Measurements from ENCODE around the gene SLC25A10. TPM values are rescaled to one million over a fixed set of nuclear protein-coding genes. Genes with fewer than 3 reads are reported as not detected.

Gene SLC25A10
- total and polyA plus RNA-seq, 2 of the 8 experiments (the other 6 are each of a cell fraction or from before 2014, with no cell fraction given), result 22.2 to 43.0 TPM

DNA sequence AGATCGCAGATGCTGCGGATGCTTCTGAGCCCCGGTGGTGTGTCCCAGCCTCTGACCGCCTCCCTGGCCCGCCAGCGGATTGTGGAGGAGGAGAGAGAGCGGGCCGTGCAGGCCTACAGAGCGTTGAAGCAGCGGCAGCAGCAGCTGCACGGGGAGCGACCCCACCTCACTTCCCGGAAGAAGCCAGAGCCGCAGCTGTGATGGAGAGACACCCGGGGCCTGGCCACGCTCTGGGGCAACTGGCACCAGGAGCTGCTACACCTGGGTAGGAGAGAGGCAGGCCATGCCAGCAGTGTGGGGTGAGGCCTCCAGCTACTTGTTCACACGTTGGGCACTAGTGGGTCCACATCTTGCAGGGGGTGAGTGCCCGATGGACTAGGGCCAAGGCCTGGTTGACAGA lies 39.6 kb upstream of the SLC25A10 start:
- Histone ChIP-seq H3K36me3 (ENCODE audit: control insufficient read depth in 2 of 4, insufficient read depth in 4 of 4, low read length in 3 of 4) (peaks cover 26 to 58% (median 51%) of the 10 kb centered on the region in 4 experiments), H2AFZ (ENCODE audit: low read length) (no peak overlapping the region), H2AK5ac (ENCODE audit: low read depth, low read length) (no peak overlapping the region), H3K4me1 (replicated peaks in 1 of 4; ENCODE audit: control insufficient read depth in 3 of 4, insufficient read depth in 4 of 4, low read length in 3 of 4) (peaks cover 0 to 2% (median 2%) of the 10 kb centered on the region in 4 experiments; a peak in 4 of 7 replicates), H3K79me1 (ENCODE audit: low read depth, low read length) (peaks cover 2% of the 10 kb centered on the region; the same call in 1 of the 2 replicates), H3K27me3 (replicated peaks in 1 of 4; ENCODE audit: control insufficient read depth in 3 of 4, extremely low read depth in 1 of 4, insufficient read depth in 3 of 4, low read length in 3 of 4) (no peaks in the 10 kb centered on the region), H3K23me2 (ENCODE audit: low read depth, low read length) (no peaks in the 10 kb centered on the region), H2BK20ac (ENCODE audit: low read length) (no peak overlapping the region), H2BK15ac (ENCODE audit: low read length) (no peak overlapping the region), H3K9me3 (ENCODE audit: insufficient read depth in 2 of 2, low read depth in 1 of 2, low read length in 1 of 2) (no peaks in the 10 kb centered on the region), H3K9ac (replicated peaks in 1 of 4; ENCODE audit: extremely low read depth in 1 of 4, low read depth in 3 of 4, low read length in 3 of 4) (no peak overlapping the region), H3K14ac (ENCODE audit: insufficient read length) (no peak overlapping the region), H3K56ac (replicated peaks; ENCODE audit: insufficient read length, low read depth, low read length) (no peak overlapping the region), H2BK120ac (replicated peaks; ENCODE audit: low read depth, low read length) (no peak overlapping the region), H3K18ac (ENCODE audit: extremely low read depth, low read length) (no peak overlapping the region), H2BK12ac (ENCODE audit: low read depth, low read length) (no peak overlapping the region), H3K4me3 (ENCODE audit: extremely low read depth in 1 of 4, insufficient read depth in 2 of 4, low read depth in 3 of 4, low read length in 4 of 4) (no peak overlapping the region), H2BK5ac (ENCODE audit: low read depth, low read length) (no peak overlapping the region), H4K8ac (ENCODE audit: extremely low read depth, insufficient read depth, low read length) (no peak overlapping the region), H4K20me1 (replicated peaks in 1 of 2; ENCODE audit: control insufficient read depth in 1 of 2, insufficient read depth in 2 of 2, low read length in 2 of 2) (peaks cover 13 to 24% of the 10 kb centered on the region in 2 experiments), H3K27ac (ENCODE audit: low read depth, low read length) (no peak overlapping the region), H4K5ac (ENCODE audit: insufficient read length, low read depth, low read length) (no peak overlapping the region), H3K23ac (ENCODE audit: insufficient read length) (no peak overlapping the region), H3K79me2 (ENCODE audit: control insufficient read depth in 1 of 2, insufficient read depth in 2 of 2, low read length in 2 of 2) (peaks cover 0 to 20% of the 10 kb centered on the region in 2 experiments; a peak in 2 of 4 replicates), H4K91ac (replicated peaks; ENCODE audit: insufficient read length, low read length) (no peak overlapping the region), H3K4ac (replicated peaks; ENCODE audit: insufficient read length, low read depth, low read length) (no peak overlapping the region), H3K4me2 (ENCODE audit: insufficient read depth in 1 of 2, low read depth in 2 of 2, low read length in 2 of 2) (no peak overlapping the region)
- no peak for FAIRE-seq
- ChIA-PET CTCF (ENCODE audit: partially characterized antibody) (interaction anchor here (1.1 to 1.6 kb wide), 2 partner anchors 23 to 34 kb away, joined by 3 to 6 read pairs; no protein-coding TSS in a partner anchor), POLR2A (ENCODE audit: partially characterized antibody) (interaction anchor here (0.8 to 28.4 kb wide), 9 partner anchors 12 to 220 kb away, joined by 3 to 436 read pairs (median 4); partner anchors contain the start of genes ARL16, HGS, MRPL12 and PDE6G)
- no peak for DNase-seq (ENCODE audit: low read depth in 1 of 2, low spot score in 2 of 2)
- TF ChIP-seq CTCF (IDR thresholded peaks at IDR 0.05; ENCODE audit: control extremely low read depth in 1 of 3, insufficient read depth in 1 of 3, low read depth in 1 of 3, low read length in 3 of 3) (no peak), KDM1A (IDR thresholded peaks at IDR 0.05; ENCODE audit: borderline replicate concordance, low read length) (no peak), BRCA1 (IDR thresholded peaks at IDR 0.05; ENCODE audit: low read depth, low read length) (no peak), NRF1 (IDR thresholded peaks at IDR 0.05; ENCODE audit: low read depth, low read length) (no peak), TAF1 (IDR thresholded peaks at IDR 0.05; ENCODE audit: low read depth, low read length) (no peak), RNF2 (IDR thresholded peaks at IDR 0.05; ENCODE audit: borderline replicate concordance, low read depth, low read length, missing control alignments, poor library complexity, severe bottlenecking) (no peak), SIN3A (conservative IDR thresholded peaks at IDR 0.05 in 1 of 2, IDR thresholded peaks at IDR 0.05 in 1 of 2; ENCODE audit: low read depth in 1 of 2, low read length in 2 of 2) (no peak)
- WGBS, 2 experiments (ENCODE audit: extremely low coverage in 1 of 2, insufficient coverage in 1 of 2, insufficient read length in 1 of 2, insufficient replicate concordance in 2 of 2, low coverage in 1 of 2, low lambda C conversion rate in 2 of 2, missing lambda C conversion rate in 1 of 2), result 95% methylated on average over 17 of the region's 18 CpGs; no CpG with 5 or more reads in 1 of the 2 experiments

Measured in H1 (cell line).